ENCODE data around the gene BCAM.

The BCAM gene

DNA sequence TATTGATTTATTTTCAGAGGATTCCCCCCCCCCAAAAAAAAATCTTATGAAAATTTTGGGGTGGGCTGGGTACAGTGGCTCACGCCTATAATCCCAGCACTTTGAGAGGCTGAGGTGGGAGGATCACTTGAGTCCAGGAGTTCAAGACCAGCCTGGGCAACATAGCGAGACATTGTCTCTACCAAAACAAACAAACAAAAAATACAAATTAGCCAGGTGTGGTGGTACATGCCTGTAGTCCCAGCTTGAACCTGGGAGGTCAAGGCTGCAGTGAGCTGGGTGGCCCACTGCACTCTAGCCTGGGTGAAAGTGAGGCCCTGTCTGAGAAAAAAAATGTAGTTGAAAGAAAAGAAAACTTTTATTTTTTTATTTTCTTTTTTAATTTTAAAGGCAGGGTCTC, 55.1 kb downstream of the BCAM start:
- Mint-ChIP-seq H3K27me3 (ENCODE audit: low read depth) (no peaks in the 10 kb centered on the region), H3K27ac (no peak overlapping the region), H3K36me3 (ENCODE audit: low read depth) (no peaks in the 10 kb centered on the region), H3K4me1 (ENCODE audit: low read depth) (peaks cover 3% of the 10 kb centered on the region), H3K9me3 (no peaks in the 10 kb centered on the region), H3K4me3 (no peak overlapping the region)
- no peak for DNase-seq (ENCODE audit: low spot score)

DNA sequence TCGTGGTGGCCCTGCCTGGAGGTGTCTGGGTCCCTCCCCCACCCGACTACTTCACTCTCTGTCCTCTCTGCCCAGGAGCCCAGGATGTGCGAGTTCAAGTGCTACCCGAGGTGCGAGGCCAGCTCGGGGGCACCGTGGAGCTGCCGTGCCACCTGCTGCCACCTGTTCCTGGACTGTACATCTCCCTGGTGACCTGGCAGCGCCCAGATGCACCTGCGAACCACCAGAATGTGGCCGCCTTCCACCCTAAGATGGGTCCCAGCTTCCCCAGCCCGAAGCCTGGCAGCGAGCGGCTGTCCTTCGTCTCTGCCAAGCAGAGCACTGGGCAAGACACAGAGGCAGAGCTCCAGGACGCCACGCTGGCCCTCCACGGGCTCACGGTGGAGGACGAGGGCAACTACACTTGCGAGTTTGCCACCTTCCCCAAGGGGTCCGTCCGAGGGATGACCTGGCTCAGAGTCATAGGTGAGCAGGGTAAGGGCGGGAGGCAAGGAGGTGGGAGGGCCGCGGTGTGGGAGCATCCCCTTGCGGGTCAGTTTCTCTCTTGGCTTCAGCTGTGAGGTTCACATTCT, 56.4 kb downstream of the BCAM start:
- Mint-ChIP-seq H3K27ac (no peak overlapping the region), H3K4me3 (no peak overlapping the region), H3K36me3 (ENCODE audit: low read depth) (no peaks in the 10 kb centered on the region), H3K27me3 (ENCODE audit: low read depth) (no peaks in the 10 kb centered on the region), H3K4me1 (ENCODE audit: low read depth) (peaks cover 3% of the 10 kb centered on the region), H3K9me3 (no peaks in the 10 kb centered on the region)
- DNase-seq (ENCODE audit: low spot score), result no peak

DNA sequence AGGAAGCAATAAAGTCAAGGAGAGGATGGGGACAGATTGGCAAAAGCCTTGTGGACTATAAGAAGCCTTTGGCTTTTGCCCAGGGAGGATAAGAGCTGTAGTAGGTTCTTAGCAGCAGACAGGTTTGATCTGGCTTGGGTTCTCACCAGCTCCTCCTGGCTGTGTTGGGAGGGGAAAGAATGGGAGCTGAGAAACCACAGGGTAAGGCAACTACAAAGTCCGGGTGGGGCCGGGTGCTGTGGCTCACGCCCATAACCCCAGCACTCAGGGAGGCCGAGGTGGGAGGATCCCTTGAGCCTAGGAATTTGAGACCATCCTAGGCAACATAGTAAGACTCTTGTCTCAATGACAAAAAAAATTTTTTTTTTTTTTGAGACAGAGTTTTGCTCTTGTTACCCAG, 57.8 kb downstream of the BCAM start:
- no peaks in the 10 kb centered on the region for H3K27me3 Mint-ChIP-seq (ENCODE audit: low read depth)
- H3K4me1 Mint-ChIP-seq (ENCODE audit: low read depth), result peaks cover 3% of the 10 kb centered on the region
- no peak for DNase-seq (ENCODE audit: low spot score)
- no peak overlapping the region for H3K27ac Mint-ChIP-seq
- H3K9me3 Mint-ChIP-seq, result no peaks in the 10 kb centered on the region
- no peaks in the 10 kb centered on the region for H3K36me3 Mint-ChIP-seq (ENCODE audit: low read depth)
- H3K4me3 Mint-ChIP-seq, result no peak overlapping the region

DNA sequence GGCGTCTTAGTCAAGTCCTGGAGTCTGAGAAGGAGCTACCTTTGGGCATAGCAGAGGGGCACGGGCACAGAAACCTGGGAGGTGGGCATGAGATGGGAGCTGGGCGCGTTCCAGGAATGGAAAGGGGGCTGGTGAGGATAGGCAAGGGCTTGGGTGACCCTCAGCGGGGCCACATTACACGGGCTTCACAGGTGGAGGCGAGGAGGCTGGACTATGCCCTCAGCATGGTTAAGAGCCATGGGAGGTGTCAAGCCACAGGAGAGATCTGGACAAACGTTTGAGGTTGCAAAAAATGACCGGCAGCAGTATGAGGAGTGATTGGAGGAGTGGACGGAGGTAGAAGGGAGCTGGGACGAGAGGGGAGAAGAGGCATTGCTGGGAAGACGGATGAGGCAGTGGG, 58.7 kb downstream of the BCAM start:
- no peaks in the 10 kb centered on the region for H3K27me3 Mint-ChIP-seq (ENCODE audit: low read depth)
- no peaks in the 10 kb centered on the region for H3K36me3 Mint-ChIP-seq (ENCODE audit: low read depth)
- no peaks in the 10 kb centered on the region for H3K9me3 Mint-ChIP-seq

GRCh38 chr19:44869733-44870470, 61.0 kb downstream of the BCAM start:
- Mint-ChIP-seq H3K9me3 (no peaks in the 10 kb centered on the region), H3K36me3 (ENCODE audit: low read depth) (no peaks in the 10 kb centered on the region), H3K27me3 (ENCODE audit: low read depth) (no peaks in the 10 kb centered on the region), H3K27ac (no peak overlapping the region), H3K4me1 (ENCODE audit: low read depth) (peaks cover 3% of the 10 kb centered on the region), H3K4me3 (no peak overlapping the region)
- DNase-seq (ENCODE audit: low spot score), result no peak

More for the DNA sequence above, 58.7 kb downstream of the BCAM start:
- Mint-ChIP-seq H3K4me3 (no peak overlapping the region), H3K27ac (no peak overlapping the region), H3K4me1 (ENCODE audit: low read depth) (peaks cover 3% of the 10 kb centered on the region)
- no peak for DNase-seq (ENCODE audit: low spot score)
